ENCODE results near the gene AWAT1.
A peak's percentile ranks its signal among the peaks of the same experiment; 100 is the strongest.
"Not testable (repeated sequence)": the region's sequence is repeated elsewhere in the genome, so short reads cannot be mapped to it uniquely, and the experiment has no call there.

The AWAT1 gene

DNA sequence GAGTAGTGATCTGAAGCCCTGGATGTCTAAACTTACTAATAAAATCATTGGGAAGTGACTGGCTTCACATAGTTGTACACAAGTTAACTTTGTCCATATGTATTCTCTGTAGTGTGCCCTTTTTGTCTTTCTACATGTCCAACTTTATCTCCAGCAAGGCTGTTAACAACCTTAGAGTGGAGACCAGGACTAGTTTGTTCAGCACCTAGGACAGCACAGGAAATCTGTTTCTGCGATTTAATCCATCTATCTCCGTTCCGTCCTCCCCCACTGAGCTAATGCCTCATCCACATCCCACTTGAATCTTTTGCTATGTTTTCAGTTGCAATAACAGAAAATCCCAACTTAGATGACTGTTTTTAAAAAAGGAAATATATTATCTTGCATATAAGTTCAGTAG is 30.3 kb downstream of the AWAT1 start:
- Histone ChIP-seq H3K9me3 (ENCODE audit: insufficient read depth, low read depth, low read length) (no peaks in the 10 kb centered on the region), H3K4me1 (ENCODE audit: insufficient read depth, low read length) (no peaks in the 10 kb centered on the region), H3K4me3 (ENCODE audit: low read length) (no peak overlapping the region), H3K27me3 (ENCODE audit: insufficient read depth, low read length) (no peaks in the 10 kb centered on the region), H3K36me3 (ENCODE audit: insufficient read depth, low read depth, low read length) (no peaks in the 10 kb centered on the region), H3K27ac (ENCODE audit: low read length) (no peak overlapping the region), H3K9ac (ENCODE audit: low read depth, low read length) (no peak overlapping the region)

DNA sequence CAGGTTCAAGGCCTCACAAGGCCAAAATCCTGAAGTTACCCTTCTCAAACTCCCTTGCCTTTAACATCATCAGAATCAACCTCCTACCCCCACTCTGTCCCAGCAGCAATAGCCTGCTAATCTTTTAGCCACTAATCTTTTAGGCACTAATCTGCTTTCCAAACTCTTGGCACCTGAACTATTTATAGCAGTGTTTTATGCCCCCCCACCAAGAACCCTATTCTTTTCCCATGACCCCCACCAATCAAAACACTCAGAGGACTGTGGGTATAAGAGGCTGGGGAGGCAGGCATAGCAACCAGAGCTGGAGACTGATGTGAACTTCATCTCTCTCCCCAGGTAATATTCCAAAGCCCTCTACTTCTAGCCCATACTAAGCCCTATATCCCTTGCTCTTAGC is 33.6 kb downstream of the AWAT1 start, which contains the start of gene ARR3:
Gene ARR3 (plus strand): TSS at position 301 of the 400 bp plus-strand sequence. CDS start 1,052 bp downstream, outside the sequence.
- Histone ChIP-seq H3K27ac (ENCODE audit: low read length) (no peak within 1 kb of the TSS), H3K9ac (ENCODE audit: low read depth, low read length) (no peak within 1 kb of the TSS), H3K4me1 (ENCODE audit: insufficient read depth, low read length) (no peaks in the 10 kb centered on the region), H3K4me3 (ENCODE audit: low read length) (no peak within 1 kb of the TSS), H3K27me3 (ENCODE audit: insufficient read depth, low read length) (no peaks in the 10 kb centered on the region), H3K9me3 (ENCODE audit: insufficient read depth, low read depth, low read length) (no peaks in the 10 kb centered on the region), H3K36me3 (ENCODE audit: insufficient read depth, low read depth, low read length) (no peaks in the 10 kb centered on the region)

GRCh38 chrX:70274029-70274428 is 39.6 kb downstream of the AWAT1 start:
- H3K36me3 ChIP-seq (ENCODE audit: insufficient read depth, low read depth, low read length); H3K4me3 ChIP-seq (ENCODE audit: low read length); H3K27ac ChIP-seq (ENCODE audit: low read length); H3K9ac ChIP-seq (ENCODE audit: low read depth, low read length); H3K4me1 ChIP-seq (ENCODE audit: insufficient read depth, low read length); H3K9me3 ChIP-seq (ENCODE audit: insufficient read depth, low read depth, low read length); H3K27me3 ChIP-seq (ENCODE audit: insufficient read depth, low read length): not testable (repeated sequence)

- Histone ChIP-seq H3K36me3 (ENCODE audit: insufficient read depth, low read depth, low read length) (no peaks in the 10 kb centered on the region), H3K9me3 (ENCODE audit: insufficient read depth, low read depth, low read length) (no peaks in the 10 kb centered on the region), H3K27ac (ENCODE audit: low read length) (no peak overlapping the region), H3K4me1 (ENCODE audit: insufficient read depth, low read length) (no peaks in the 10 kb centered on the region), H3K4me3 (ENCODE audit: low read length) (no peak overlapping the region), H3K9ac (ENCODE audit: low read depth, low read length) (no peak overlapping the region), H3K27me3 (ENCODE audit: insufficient read depth, low read length) (no peaks in the 10 kb centered on the region)
These were observed 44.6 kb downstream of the AWAT1 start for GRCh38 chrX:70279081-70279480.

DNA sequence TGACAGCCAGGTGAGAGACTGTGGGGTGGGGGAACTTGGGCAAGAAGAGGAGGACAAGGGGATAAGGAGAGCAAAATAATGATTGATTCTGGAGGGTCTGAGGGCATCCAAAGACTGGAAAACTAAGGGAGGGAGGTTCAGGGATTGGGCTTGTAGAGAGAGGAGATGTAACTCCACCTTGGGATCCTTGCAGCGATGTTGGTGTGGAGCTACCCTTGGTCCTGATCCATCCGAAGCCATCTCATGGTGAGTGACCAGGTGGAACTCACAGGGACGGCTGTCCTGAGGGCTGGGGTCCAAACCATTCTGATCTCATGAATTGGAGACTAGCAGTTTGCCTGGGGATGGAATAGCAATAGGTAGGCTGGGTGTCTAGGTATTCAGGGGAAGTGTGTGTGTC is 46.1 kb downstream of the AWAT1 start:
- no peaks in the 10 kb centered on the region for H3K9me3 ChIP-seq (ENCODE audit: insufficient read depth, low read depth, low read length)
- H3K27ac ChIP-seq (ENCODE audit: low read length): no peak overlapping the region
- H3K4me1 ChIP-seq (ENCODE audit: insufficient read depth, low read length): no peaks in the 10 kb centered on the region
- H3K27me3 ChIP-seq (ENCODE audit: insufficient read depth, low read length): no peaks in the 10 kb centered on the region
- no peak overlapping the region for H3K4me3 ChIP-seq (ENCODE audit: low read length)
- no peaks in the 10 kb centered on the region for H3K36me3 ChIP-seq (ENCODE audit: insufficient read depth, low read depth, low read length)
- H3K9ac ChIP-seq (ENCODE audit: low read depth, low read length): no peak overlapping the region

DNA sequence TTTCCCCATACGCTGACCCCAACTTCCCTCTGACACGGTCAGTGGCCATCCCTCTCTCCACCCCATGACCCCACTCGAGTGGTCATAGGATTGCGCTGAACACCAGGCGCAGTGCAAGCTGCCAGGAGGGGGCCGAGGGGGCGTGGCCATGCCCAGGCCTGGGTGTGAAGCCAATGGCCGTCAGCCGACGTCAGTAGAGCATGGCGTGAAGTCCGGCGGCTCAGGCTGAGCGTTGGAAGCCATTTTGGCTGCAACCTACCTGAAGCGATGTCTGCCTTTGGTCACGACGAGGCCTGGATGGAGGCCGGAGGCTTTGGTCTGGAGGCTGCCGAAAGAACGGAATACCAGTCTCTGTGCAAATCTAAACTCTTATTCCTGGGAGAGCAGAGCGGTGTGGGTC is 47.5 kb downstream of the AWAT1 start, which contains the start of gene RAB41:
Gene RAB41 (plus strand): TSS at position 222 of the 400 bp plus-strand sequence. CDS start 46 bp downstream, at position 268.
- Histone ChIP-seq H3K36me3 (ENCODE audit: insufficient read depth, low read depth, low read length) (peaks cover 11% of the 10 kb centered on the region), H3K4me3 (ENCODE audit: low read length) (no peak within 1 kb of the TSS), H3K27me3 (ENCODE audit: insufficient read depth, low read length) (no peaks in the 10 kb centered on the region), H3K9me3 (ENCODE audit: insufficient read depth, low read depth, low read length) (no peaks in the 10 kb centered on the region), H3K27ac (ENCODE audit: low read length) (no peak within 1 kb of the TSS), H3K9ac (ENCODE audit: low read depth, low read length) (no peak within 1 kb of the TSS), H3K4me1 (ENCODE audit: insufficient read depth, low read length) (no peaks in the 10 kb centered on the region)

GRCh38 chrX:70289168-70289792 is 54.8 kb downstream of the AWAT1 start:
- peak overlapping the region; percentile 94 for H3K4me3 ChIP-seq (ENCODE audit: low read length)
- no peaks in the 10 kb centered on the region for H3K9me3 ChIP-seq (ENCODE audit: insufficient read depth, low read depth, low read length)
- no peak overlapping the region for H3K27ac ChIP-seq (ENCODE audit: low read length)
- peaks cover 37% of the 10 kb centered on the region for H3K36me3 ChIP-seq (ENCODE audit: insufficient read depth, low read depth, low read length)
- H3K4me1 ChIP-seq (ENCODE audit: insufficient read depth, low read length): 0 out of 2 replicates have a peak, but pooled peaks cover 4% of the 10 kb centered on the region
- peak overlapping the region; percentile 94 for H3K9ac ChIP-seq (ENCODE audit: low read depth, low read length)
- H3K27me3 ChIP-seq (ENCODE audit: insufficient read depth, low read length): no peaks in the 10 kb centered on the region

Data from iPS-20b (cell line).